ENCODE measurements around the gene CPA4. TPM values are rescaled to one million over a fixed set of nuclear protein-coding genes. Genes with fewer than 3 reads are reported as not detected.

CPA4 gene
- total RNA-seq, 4 donors from 2014 or later = not detected

DNA sequence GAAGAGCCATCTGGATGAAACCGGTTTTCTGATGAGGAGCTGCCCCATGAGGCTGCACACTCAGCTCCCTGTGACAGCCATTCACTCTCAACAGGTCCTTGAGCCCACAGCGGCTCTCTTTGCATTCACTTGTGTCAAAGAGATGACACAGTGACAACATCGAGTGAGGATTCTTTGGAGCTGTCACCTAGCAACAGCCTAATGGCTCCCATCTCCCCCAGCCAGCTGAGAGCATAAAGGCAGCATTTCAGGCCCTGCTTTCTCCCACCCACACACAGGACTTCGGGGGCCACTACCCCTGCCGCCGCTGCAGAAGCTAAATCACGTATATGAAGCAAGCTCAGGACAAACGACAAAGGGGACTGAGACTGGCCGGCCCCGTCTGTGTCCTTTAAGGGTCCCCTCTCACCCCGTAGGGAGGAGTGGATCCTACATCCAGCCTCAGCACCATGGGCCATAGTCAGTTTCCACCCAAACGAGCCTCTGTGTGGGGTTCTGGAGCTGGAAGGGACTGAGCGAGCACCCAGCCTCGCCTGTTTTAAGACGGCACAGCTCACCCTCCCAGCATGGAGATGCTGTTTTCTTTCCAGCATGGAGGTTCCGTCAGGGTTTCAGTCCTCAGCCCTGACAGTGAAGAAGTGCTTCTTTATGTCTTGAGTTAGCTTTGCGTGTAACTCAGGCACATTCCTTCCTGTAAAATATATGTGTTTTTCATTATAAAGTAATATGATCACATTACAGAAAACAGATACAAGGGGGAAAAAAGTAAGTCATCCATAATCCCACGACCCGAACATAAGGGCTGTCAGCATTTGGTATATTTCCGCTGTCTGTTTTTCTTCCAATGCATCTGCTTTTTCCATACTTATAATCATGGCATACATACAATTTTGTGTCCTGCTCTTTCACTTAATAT lies 4.9 kb downstream of the CPA4 start:
- no peak for DNase-seq
- Histone ChIP-seq H3K4me1 (no peaks in the 10 kb centered on the region), H3K27me3 (no peaks in the 10 kb centered on the region), H3K36me3 (no peaks in the 10 kb centered on the region), H3K27ac (no peak overlapping the region), H3K9me3 (no peaks in the 10 kb centered on the region), H3K4me3 (no peak overlapping the region)
- TF ChIP-seq, protein P1, sequence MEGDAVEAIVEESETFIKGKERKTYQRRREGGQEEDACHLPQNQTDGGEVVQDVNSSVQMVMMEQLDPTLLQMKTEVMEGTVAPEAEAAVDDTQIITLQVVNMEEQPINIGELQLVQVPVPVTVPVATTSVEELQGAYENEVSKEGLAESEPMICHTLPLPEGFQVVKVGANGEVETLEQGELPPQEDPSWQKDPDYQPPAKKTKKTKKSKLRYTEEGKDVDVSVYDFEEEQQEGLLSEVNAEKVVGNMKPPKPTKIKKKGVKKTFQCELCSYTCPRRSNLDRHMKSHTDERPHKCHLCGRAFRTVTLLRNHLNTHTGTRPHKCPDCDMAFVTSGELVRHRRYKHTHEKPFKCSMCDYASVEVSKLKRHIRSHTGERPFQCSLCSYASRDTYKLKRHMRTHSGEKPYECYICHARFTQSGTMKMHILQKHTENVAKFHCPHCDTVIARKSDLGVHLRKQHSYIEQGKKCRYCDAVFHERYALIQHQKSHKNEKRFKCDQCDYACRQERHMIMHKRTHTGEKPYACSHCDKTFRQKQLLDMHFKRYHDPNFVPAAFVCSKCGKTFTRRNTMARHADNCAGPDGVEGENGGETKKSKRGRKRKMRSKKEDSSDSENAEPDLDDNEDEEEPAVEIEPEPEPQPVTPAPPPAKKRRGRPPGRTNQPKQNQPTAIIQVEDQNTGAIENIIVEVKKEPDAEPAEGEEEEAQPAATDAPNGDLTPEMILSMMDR (IDR thresholded peaks at IDR 0.05) = no peak
- no peak for TF ChIP-seq POLR2A (IDR thresholded peaks at IDR 0.05)

DNA sequence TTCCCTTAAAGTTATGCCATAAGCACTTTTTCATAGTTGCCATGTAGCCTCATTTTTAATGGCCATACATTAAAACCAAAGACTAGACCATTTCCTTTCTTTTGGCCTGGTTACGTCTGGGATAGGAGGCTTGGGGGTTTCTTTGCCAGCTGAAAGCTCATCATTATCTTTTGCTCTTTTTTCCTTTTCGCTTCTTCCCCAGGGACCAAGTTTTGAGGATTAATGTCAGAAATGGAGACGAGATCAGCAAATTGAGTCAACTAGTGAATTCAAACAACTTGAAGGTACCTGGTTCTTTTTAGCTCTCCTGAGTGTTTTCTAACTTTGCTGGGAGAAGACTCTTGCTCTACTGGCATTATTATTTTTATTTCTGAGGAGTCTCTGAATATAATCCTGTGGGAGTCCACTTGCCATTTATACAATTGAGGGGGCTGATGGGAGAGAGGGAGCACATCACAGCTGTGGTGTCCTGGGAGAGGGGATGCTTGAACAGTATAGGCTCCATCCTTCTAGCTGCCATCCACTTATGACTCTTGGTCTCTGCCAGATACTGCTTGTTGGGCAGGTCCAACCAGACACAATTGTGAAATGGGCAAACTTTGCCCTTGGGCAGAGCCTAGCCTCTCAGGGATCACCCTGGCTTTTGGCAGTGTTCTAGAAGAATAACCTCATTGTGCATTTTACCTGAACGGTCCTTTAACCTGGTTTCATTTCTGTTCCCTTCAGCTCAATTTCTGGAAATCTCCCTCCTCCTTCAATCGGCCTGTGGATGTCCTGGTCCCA lies 5.8 kb downstream of the CPA4 start:
- H3K4me1 ChIP-seq = no peaks in the 10 kb centered on the region
- H3K27ac ChIP-seq = no peak overlapping the region
- no peaks in the 10 kb centered on the region for H3K36me3 ChIP-seq
- no peak for TF ChIP-seq POLR2A (IDR thresholded peaks at IDR 0.05)
- TF ChIP-seq, protein P1 (IDR thresholded peaks at IDR 0.05) = no peak
- H3K9me3 ChIP-seq = no peaks in the 10 kb centered on the region
- DNase-seq = no peak
- no peaks in the 10 kb centered on the region for H3K27me3 ChIP-seq
- no peak overlapping the region for H3K4me3 ChIP-seq

DNA sequence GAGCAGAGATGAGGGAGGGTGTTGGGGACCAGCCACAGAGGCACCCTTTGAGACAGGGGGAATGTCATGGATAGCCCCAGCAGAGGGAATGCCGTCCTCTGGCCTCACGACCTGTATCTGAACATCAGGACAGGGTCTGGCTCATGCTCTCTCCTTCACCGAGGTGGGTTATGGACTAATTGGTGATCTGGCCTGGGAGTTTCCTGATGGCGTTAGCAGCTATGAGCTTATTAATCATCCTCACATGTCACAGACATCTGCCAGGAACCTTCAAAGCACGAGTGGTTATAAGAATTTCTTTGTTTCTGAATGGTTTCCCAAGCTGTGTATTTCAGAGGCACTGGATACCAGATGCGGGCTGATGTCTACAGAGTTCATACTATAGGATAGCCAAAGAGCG lies 6.9 kb downstream of the CPA4 start:
- Histone ChIP-seq H3K27me3 (no peaks in the 10 kb centered on the region), H3K27ac (no peak overlapping the region), H3K36me3 (no peaks in the 10 kb centered on the region), H3K4me1 (no peaks in the 10 kb centered on the region), H3K4me3 (no peak overlapping the region), H3K9me3 (no peaks in the 10 kb centered on the region)
- TF ChIP-seq, protein P1 (IDR thresholded peaks at IDR 0.05) = no peak
- no peak for TF ChIP-seq POLR2A (IDR thresholded peaks at IDR 0.05)
- DNase-seq = no peak

DNA sequence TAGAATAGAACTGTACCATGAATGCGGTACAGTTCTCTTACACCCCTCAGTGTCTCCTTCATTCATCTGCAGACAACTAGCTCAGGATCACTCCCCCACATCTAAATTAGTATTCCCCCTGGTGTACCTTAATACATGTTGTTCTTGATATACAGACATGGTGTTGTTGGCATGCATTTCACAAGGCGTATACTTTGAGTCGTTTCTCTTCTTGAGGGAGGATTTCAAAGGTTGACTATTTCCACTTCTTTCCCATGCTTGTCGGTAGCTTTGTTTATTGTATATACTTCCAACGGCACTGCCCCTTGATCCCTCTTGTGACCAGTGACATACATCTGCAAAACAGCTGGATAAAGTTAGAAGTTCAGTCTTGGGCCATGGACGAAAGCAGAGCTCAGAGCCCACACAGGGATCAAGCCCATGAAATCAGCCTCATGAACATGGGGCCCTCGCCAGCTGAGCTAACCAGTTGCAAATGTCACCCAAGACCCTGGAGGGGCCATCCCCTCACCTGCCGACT lies 8.6 kb downstream of the CPA4 start:
- no peak overlapping the region for H3K27ac ChIP-seq
- no peak for DNase-seq
- no peaks in the 10 kb centered on the region for H3K27me3 ChIP-seq
- TF ChIP-seq, protein P1 (IDR thresholded peaks at IDR 0.05) = no peak
- no peak for TF ChIP-seq POLR2A (IDR thresholded peaks at IDR 0.05)
- no peak overlapping the region for H3K4me3 ChIP-seq
- no peaks in the 10 kb centered on the region for H3K4me1 ChIP-seq
- H3K9me3 ChIP-seq = no peaks in the 10 kb centered on the region
- H3K36me3 ChIP-seq = no peaks in the 10 kb centered on the region

DNA sequence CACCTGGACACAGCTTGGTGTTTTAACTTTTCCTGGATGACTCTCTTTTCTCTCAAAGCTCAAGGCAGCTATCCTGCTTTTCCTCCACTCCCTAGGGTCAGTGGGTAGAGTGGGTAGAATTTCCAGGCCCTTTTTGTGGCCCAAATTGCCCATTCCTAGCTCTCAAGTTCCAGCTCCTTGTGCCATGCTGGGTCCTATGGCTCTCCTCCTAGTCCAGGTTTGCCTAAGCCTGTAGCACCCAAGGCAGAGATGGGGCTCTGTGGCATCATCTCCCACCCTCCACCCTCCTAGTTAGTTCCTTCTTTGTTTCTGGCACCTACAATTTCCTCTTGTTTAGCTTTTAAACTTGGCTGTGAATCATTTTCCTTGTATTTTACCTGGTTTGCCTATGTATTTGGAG lies 9.7 kb downstream of the CPA4 start:
- Histone ChIP-seq H3K27me3 (no peaks in the 10 kb centered on the region), H3K4me3 (no peak overlapping the region), H3K4me1 (no peaks in the 10 kb centered on the region), H3K9me3 (no peaks in the 10 kb centered on the region), H3K27ac (no peak overlapping the region), H3K36me3 (no peaks in the 10 kb centered on the region)
- TF ChIP-seq, protein P1 (IDR thresholded peaks at IDR 0.05) = no peak
- TF ChIP-seq POLR2A (IDR thresholded peaks at IDR 0.05) = no peak
- no peak for DNase-seq

All from Peyer's patch (tissue), 4 donors.